GM19043 (cell line): ENCODE results near the gene SPAG9.

ENCODE experiments used
- ATAC-seq: cut with Tn5 transposase; IDR thresholded peaks from one replicate; pipeline ENCODE4 v1.9.1; 2021; ENCODE audit warnings: low read depth; ENCODE audit not compliant: unreplicated experiment

SPAG9 gene, protein sequence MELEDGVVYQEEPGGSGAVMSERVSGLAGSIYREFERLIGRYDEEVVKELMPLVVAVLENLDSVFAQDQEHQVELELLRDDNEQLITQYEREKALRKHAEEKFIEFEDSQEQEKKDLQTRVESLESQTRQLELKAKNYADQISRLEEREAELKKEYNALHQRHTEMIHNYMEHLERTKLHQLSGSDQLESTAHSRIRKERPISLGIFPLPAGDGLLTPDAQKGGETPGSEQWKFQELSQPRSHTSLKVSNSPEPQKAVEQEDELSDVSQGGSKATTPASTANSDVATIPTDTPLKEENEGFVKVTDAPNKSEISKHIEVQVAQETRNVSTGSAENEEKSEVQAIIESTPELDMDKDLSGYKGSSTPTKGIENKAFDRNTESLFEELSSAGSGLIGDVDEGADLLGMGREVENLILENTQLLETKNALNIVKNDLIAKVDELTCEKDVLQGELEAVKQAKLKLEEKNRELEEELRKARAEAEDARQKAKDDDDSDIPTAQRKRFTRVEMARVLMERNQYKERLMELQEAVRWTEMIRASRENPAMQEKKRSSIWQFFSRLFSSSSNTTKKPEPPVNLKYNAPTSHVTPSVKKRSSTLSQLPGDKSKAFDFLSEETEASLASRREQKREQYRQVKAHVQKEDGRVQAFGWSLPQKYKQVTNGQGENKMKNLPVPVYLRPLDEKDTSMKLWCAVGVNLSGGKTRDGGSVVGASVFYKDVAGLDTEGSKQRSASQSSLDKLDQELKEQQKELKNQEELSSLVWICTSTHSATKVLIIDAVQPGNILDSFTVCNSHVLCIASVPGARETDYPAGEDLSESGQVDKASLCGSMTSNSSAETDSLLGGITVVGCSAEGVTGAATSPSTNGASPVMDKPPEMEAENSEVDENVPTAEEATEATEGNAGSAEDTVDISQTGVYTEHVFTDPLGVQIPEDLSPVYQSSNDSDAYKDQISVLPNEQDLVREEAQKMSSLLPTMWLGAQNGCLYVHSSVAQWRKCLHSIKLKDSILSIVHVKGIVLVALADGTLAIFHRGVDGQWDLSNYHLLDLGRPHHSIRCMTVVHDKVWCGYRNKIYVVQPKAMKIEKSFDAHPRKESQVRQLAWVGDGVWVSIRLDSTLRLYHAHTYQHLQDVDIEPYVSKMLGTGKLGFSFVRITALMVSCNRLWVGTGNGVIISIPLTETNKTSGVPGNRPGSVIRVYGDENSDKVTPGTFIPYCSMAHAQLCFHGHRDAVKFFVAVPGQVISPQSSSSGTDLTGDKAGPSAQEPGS (N-terminal part only)

DNA sequence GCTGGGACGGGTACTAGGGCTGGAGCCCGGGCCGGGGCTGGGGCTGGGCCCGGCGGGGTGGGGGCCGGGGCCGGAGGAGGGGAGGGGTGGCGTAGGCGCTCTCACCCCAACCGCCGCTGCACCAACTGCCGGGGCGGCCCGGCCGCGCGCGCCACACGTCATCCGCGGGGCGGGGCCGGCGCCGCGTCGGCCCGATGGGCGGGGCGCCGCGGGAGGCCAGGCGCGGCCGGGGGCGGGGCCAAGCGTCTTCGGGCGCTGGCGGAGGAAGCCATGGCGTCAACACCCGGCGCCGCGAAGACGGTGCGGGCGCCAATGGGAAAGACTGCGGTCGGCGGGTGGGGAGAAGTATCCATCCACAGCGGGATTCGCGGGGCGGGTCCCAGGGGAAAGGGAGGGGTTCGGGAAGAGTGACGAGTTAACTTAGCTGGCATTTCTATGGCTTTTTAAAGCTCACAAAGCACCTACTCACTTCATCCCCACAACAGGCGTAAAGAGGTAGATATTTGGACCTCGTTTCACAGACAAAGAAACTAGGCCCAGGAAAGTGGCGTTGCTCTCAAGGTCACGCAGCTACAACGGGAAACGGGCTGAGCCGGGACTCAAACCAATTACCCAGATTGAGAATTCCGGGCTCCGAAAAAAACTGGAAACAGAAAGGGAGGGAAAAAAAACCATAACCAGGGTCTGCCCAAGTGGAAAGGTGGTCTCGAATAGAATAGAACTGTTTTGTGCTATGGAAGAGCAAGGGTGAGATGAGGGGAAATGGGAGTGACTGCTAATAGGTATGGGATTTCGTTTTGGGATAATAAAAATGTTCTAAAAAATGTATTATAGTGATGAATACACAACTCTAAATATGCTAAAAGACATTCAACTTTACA is at the start of gene SPAG9:
TSS of gene SPAG9 (minus strand) at position 130 of the 881 bp plus-strand sequence. CDS start 212 bp downstream, outside the sequence.
- ATAC-seq = peak; percentile 62

DNA sequence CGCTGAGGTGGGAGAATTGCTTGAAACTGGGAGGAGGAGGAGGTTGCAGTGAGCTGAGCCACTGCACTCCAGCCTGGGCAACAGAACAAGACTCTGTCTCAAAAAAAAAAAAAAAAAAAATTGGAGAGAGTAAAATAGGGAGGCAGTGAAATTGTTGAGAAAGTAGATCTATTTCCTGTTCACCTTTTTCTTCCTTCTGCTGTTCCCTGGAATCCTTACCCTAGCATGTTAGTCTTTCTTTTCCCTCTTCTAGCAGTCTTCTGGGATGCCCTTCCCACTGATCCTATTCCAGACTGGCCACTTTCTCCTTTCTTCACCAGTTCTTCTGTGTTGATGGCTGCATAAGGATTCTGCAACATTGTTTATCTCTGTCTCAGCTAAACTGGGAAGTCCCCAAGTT is 48.7 kb upstream of the SPAG9 start:
- ATAC-seq = no peak

- peak; percentile 38 for ATAC-seq
Measured at GRCh38 chr17:51166987-51167931, 46.6 kb upstream of the SPAG9 start.

DNA sequence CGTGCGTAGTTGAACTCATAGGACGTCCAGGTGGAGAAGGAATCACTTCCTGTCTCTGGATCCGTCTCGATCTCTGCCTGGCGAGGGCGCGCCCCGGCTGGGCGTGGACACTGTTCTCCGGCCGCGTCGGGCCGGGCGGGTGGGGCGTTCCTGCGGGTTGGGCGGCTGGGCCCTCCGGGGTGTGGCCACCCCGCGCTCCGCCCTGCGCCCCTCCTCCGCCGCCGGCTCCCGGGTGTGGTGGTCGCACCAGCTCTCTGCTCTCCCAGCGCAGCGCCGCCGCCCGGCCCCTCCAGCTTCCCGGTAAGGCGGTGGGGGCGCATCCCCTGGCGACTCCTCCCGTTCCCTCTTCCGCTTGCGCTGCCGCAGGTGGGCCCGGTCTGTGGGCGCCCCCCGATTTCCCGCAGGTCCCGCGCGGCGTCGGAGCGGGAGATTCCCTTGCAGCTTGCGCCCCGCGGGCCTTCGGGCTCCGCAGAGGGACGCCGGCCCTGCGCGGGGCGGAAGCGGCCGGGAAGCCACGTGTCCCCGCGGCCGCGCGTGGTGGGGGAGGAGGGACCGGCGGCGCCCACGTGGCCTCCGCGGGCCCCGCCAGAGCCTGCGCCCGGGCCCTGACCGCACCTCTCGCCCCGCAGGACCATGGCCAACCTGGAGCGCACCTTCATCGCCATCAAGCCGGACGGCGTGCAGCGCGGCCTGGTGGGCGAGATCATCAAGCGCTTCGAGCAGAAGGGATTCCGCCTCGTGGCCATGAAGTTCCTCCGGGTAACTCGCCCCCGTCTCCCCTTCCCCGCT is 45.7 kb upstream of the SPAG9 start, which contains the start of gene NME2:
TSS of gene NME2 (plus strand) at position 214 of the 789 bp plus-strand sequence. CDS start at position 634, 420 bp downstream.
- peak; percentile 85 for ATAC-seq

DNA sequence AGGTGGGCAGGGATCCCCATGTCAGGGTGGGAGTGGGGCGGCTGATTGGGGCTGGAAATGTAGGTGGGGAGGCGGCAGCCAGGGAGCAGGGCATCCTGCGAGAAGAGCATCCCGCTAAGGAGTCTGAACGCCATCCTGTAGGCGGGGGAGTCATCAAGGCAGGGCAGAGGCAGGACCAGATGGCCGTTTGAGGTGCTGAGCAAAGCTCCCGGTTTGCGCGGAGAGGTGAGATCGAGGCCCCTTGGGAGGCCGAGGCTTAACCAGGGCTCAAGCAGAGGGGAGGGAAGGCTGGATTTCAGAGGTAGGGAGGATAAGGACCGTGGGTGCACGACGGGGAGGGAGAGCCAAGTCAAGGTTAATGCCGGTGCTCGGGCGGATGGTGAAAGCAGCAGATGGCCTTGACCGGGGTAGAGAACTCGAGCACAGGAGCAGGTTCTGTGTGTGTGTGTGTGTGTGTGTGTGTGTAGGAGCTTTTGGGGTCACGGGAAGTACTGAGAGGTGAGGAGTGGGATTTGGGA is 45.1 kb upstream of the SPAG9 start:
- ATAC-seq = peak; percentile 22

DNA sequence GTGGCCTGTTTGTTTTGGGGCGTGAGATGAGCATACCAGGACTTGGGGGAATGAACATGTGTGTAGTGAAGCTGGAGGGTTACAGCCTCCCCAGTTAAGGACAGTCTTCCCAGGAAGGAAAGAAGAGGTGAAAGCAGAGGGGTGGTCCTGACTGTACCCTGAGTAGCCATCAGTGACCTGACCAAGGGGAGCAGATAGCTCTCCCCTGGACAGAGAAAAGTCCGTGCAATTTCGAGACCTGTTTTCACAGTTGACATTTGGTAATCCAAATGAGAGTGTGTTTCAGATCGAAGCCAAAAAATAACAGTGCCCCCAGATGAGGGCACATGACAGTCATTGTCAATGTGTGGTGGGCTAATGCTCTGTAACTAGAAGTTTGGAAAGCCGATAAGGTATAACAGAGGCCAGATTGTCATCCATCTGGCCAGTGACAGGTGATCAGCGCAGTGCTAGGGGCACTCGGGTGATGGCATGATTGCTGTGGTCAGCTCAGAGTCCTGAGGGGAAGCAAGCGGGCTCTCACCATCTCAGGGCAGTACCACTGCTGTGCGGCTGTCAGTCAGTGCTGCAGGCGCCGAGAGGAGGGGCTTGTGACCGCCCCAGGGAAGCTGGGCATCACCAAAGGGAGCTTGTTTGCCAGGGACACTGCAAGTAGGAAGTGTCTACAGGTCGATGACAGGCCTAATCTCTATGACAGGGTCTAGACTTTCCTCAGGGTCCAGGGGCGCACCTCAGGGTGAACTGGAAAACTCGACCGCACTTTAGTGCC is 44.4 kb upstream of the SPAG9 start:
- no peak for ATAC-seq

- ATAC-seq = no peak
Measured at GRCh38 chr17:51161541-51161940, 40.9 kb upstream of the SPAG9 start.

- ATAC-seq = no peak
Measured at GRCh38 chr17:51159604-51160003, 38.9 kb upstream of the SPAG9 start.

DNA sequence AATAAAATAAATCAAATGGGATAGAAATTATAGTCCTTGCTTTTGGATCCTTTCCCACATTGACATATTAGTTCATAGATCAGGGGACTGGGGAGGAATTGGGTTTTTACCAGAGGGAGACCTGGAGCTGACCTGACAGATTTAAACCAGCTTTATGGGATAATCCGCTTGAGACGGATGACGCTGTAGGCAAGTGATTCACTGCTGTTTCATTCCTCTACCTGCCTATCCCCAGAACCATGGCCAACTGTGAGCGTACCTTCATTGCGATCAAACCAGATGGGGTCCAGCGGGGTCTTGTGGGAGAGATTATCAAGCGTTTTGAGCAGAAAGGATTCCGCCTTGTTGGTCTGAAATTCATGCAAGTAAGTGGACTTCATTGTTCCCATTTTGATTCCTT is 34.7 kb upstream of the SPAG9 start:
- ATAC-seq = no peak

GRCh38 chr17:51154176-51154575 is 33.5 kb upstream of the SPAG9 start:
- ATAC-seq = no peak

DNA sequence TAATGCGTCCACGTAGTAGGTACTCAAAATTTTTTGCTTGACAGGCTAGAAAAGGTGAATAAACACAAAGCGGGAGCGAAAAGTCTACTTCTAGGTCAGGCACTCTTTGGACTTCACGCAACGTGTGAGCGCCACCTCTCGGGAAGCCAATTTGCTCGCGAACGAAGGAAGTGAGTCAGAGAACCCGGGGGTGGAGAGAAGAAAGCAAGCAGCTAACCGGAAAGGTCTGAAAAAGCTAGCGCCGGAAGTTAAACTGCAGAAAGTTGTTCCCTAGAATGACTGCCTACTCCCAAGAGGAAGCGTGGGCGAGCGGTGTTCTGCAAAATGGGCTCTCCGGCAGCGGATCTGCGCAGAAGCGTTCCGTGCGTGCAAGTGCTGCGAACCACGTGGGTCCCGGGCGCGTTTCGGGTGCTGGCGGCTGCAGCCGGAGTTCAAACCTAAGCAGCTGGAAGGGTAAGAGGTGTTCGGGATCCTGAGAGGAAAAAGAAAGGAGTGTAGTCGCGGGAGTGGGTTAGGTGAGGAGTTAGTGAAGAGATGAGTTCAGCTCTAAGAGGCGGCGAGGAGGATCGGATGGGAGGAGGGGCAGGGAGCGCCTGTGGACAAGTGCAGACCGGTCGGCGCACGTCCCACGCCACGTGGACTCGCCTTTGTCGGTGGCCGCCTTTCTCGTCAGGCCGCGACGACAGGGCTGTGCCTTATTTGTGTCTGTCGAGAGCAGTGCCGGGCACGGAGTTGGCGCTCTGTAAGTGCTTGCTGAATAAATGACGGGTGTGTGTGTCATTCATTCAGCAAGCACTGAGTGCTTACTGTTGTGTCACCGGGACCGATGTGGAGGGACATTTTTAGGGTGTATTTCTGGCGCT is 32.8 kb upstream of the SPAG9 start, which contains the start of gene NME1:
TSS of gene NME1 (plus strand) at position 350 of the 863 bp plus-strand sequence. CDS start 2,096 bp downstream, outside the sequence.
- ATAC-seq = peak; percentile 91

- no peak for ATAC-seq
Measured at GRCh38 chr17:51152766-51153209, 32.1 kb upstream of the SPAG9 start.

DNA sequence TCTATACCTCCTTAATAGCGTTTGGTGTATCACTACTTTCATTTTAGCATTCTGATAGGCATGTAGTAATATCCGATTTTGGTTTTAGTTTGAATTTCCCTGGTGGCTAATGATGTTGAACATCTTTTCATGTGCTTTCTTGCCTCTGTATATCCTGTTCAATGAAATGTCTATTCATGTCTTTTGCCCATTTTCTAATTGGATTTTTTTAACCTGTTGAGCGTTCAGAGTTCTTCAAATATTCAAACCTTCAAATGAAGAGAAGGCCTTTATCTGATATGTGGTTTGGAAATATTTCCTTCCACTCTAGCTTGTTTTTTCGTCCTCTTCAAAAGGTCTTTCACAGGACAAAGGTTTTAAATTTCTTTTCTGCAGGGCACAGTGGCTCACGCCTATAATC is 30.3 kb upstream of the SPAG9 start:
- no peak for ATAC-seq

DNA sequence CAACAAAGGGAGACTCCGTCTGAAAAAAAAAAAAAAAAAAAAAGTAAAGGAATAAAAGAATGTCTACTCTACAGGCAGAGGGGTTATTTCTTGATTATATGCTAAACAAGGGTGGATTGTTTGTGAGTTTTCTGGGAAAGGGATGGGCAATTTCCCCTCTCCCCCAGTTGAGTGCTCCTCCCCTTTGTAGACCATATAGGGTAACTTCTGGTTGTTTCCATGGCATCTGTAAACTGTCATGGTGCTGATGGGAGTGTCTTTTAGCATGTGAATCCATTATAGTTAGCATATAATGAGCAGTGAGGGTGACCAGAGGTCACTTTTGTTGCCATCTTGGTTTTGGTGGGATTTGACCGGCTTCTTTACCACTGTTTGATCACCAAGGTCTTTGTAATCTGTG is 28.5 kb upstream of the SPAG9 start:
- ATAC-seq = no peak

GRCh38 chr17:51147650-51148049 is 27.0 kb upstream of the SPAG9 start:
- ATAC-seq = no peak
